SK-N-MC (cell line): ENCODE results near the gene KPNA1.

Experiments used
- DNase-seq: peaks from one replicate; pipeline ENCODE4 v3.0.0-alpha.2; 2011; ENCODE audit warnings: low read depth, low spot score
- H3K27ac ChIP-seq: fragments of 200-600 bp; sonication (generic); 2 replicates; pipeline ENCODE4 v1.5.1; 2016; ENCODE audit warnings: mixed run types
- H3K36me3 ChIP-seq: fragments of 200-600 bp; sonication (generic); 2 replicates; pipeline ENCODE4 v1.6.1; 2017; ENCODE audit warnings: antibody characterized with exemption, low read length, mixed read lengths; ENCODE audit not compliant: insufficient read depth
- H3K4me3 ChIP-seq: fragments of 200-600 bp; sonication (generic); 2 replicates; pipeline ENCODE4 v1.5.1; 2016
- H3K9ac ChIP-seq: fragments of 200-600 bp; sonication (generic); 2 replicates; pipeline ENCODE4 v1.8.0; 2017; ENCODE audit warnings: mixed run types, mixed read lengths; ENCODE audit not compliant: insufficient read length
- H3K9me3 ChIP-seq: fragments of 200-600 bp; sonication (generic); 2 replicates; pipeline ENCODE4 v1.6.1; 2017; ENCODE audit warnings: low read depth, mild to moderate bottlenecking, antibody characterized with exemption, low read length, moderate library complexity, mixed read lengths
- EZH2 ChIP-seq: fragments of 200-600 bp; sonication (generic); IDR thresholded peaks from one replicate; pipeline ENCODE4 v1.6.1; 2017; ENCODE audit warnings: antibody characterized with exemption
- FOXP2 ChIP-seq: optimal IDR thresholded peaks from 2 replicates; pipeline ENCODE3; 2011; ENCODE audit warnings: mild to moderate bottlenecking, moderate library complexity; ENCODE audit not compliant: insufficient read depth; ENCODE audit errors: extremely low read length, control extremely low read depth
- POLR2AphosphoS5 ChIP-seq: IDR thresholded peaks from 2 replicates; pipeline ENCODE4 v1.6.1; 2012; ENCODE audit warnings: mild to moderate bottlenecking, low read depth, low read length, borderline replicate concordance

Gene KPNA1

GRCh38 chr3:122533931-122534334 lies 19.2 kb upstream of the KPNA1 start:
- DNase-seq = peak; percentile 53
- H3K9ac ChIP-seq = no peak overlapping the region

GRCh38 chr3:122533480-122533879 lies 18.7 kb upstream of the KPNA1 start:
- H3K9me3 ChIP-seq = no peaks in the 10 kb centered on the region
- H3K4me3 ChIP-seq = no peak overlapping the region
- DNase-seq = no peak
- TF ChIP-seq POLR2AphosphoS5 (no peak), FOXP2 (no peak), EZH2 (no peak)
- H3K9ac ChIP-seq = no peak overlapping the region
- no peaks in the 10 kb centered on the region for H3K36me3 ChIP-seq
- H3K27ac ChIP-seq = no peak overlapping the region

More at GRCh38 chr3:122533931-122534334, 19.2 kb upstream of the KPNA1 start:
- no peaks in the 10 kb centered on the region for H3K36me3 ChIP-seq
- no peak for TF ChIP-seq POLR2AphosphoS5
- no peak for TF ChIP-seq FOXP2
- no peak for TF ChIP-seq EZH2
- no peak overlapping the region for H3K4me3 ChIP-seq
- no peak overlapping the region for H3K27ac ChIP-seq
- no peaks in the 10 kb centered on the region for H3K9me3 ChIP-seq

GRCh38 chr3:122530164-122530563 lies 15.4 kb upstream of the KPNA1 start:
- no peak for DNase-seq

GRCh38 chr3:122523317-122523716 lies 8.6 kb upstream of the KPNA1 start:
- no peaks in the 10 kb centered on the region for H3K9me3 ChIP-seq
- H3K9ac ChIP-seq = no peak overlapping the region
- no peak overlapping the region for H3K4me3 ChIP-seq
- no peak overlapping the region for H3K27ac ChIP-seq
- TF ChIP-seq POLR2AphosphoS5 (no peak), EZH2 (no peak), FOXP2 (no peak)
- no peak for DNase-seq
- H3K36me3 ChIP-seq = no peaks in the 10 kb centered on the region

More at GRCh38 chr3:122530164-122530563, 15.4 kb upstream of the KPNA1 start:
- H3K36me3 ChIP-seq = no peaks in the 10 kb centered on the region
- no peak overlapping the region for H3K9ac ChIP-seq
- H3K4me3 ChIP-seq = no peak overlapping the region
- TF ChIP-seq EZH2 (no peak), POLR2AphosphoS5 (no peak), FOXP2 (no peak)
- no peak overlapping the region for H3K27ac ChIP-seq
- H3K9me3 ChIP-seq = no peaks in the 10 kb centered on the region

GRCh38 chr3:122520861-122521260 lies 6.1 kb upstream of the KPNA1 start:
- H3K9ac ChIP-seq = no peak overlapping the region
- H3K4me3 ChIP-seq = no peak overlapping the region
- DNase-seq = no peak
- no peak for TF ChIP-seq FOXP2
- H3K36me3 ChIP-seq = no peaks in the 10 kb centered on the region
- no peaks in the 10 kb centered on the region for H3K9me3 ChIP-seq
- no peak overlapping the region for H3K27ac ChIP-seq

GRCh38 chr3:122519693-122520092 lies 5.0 kb upstream of the KPNA1 start:
- H3K9me3 ChIP-seq = no peaks in the 10 kb centered on the region
- no peak overlapping the region for H3K9ac ChIP-seq
- DNase-seq = no peak
- TF ChIP-seq POLR2AphosphoS5 = no peak
- no peak for TF ChIP-seq EZH2
- no peak for TF ChIP-seq FOXP2
- no peaks in the 10 kb centered on the region for H3K36me3 ChIP-seq
- no peak overlapping the region for H3K27ac ChIP-seq
- H3K4me3 ChIP-seq = no peak overlapping the region

GRCh38 chr3:122516846-122517360 lies 2.2 kb upstream of the KPNA1 start:
- no peak overlapping the region for H3K9ac ChIP-seq
- H3K36me3 ChIP-seq = 0 out of 2 replicates have a peak, but pooled peaks cover 3% of the 10 kb centered on the region
- TF ChIP-seq EZH2 = no peak
- TF ChIP-seq FOXP2 = no peak
- TF ChIP-seq POLR2AphosphoS5 = no peak
- H3K4me3 ChIP-seq = no peak overlapping the region
- H3K9me3 ChIP-seq = no peaks in the 10 kb centered on the region
- no peak overlapping the region for H3K27ac ChIP-seq
- no peak for DNase-seq

- Histone ChIP-seq H3K9me3 (no peaks in the 10 kb centered on the region), H3K27ac (no peak overlapping the region), H3K9ac (no peak overlapping the region), H3K4me3 (no peak overlapping the region), H3K36me3 (peaks cover 10% of the 10 kb centered on the region)
- DNase-seq = no peak
- no peak for TF ChIP-seq EZH2
- TF ChIP-seq POLR2AphosphoS5 = no peak
- no peak for TF ChIP-seq FOXP2
Measured at GRCh38 chr3:122515870-122516269, 1.1 kb upstream of the KPNA1 start.

GRCh38 chr3:122515020-122515468 lies 305 bp upstream of the KPNA1 start:
- peaks cover 17% of the 10 kb centered on the region for H3K36me3 ChIP-seq
- no peak for DNase-seq
- no peak for TF ChIP-seq EZH2
- no peak for TF ChIP-seq FOXP2
- no peak for TF ChIP-seq POLR2AphosphoS5
- no peak overlapping the region for H3K27ac ChIP-seq
- peak overlapping the region; percentile 90 for H3K9ac ChIP-seq
- H3K9me3 ChIP-seq = no peaks in the 10 kb centered on the region
- H3K4me3 ChIP-seq = peak overlapping the region; percentile 89
